BJ (cell line): Measurements from ENCODE around the gene GON4L. TPM values are rescaled to one million over a fixed set of nuclear protein-coding genes. Genes with fewer than 3 reads are reported as not detected.
"Not testable (repeated sequence)": the region's sequence is repeated elsewhere in the genome, so short reads cannot be mapped to it uniquely, and the experiment has no call there.

Source experiments
- CTCF ChIA-PET: fragments of 350-600 bp; formaldehyde crosslinking; extraction: SDS; loops from one replicate; lab custom pipeline; 2021; ENCODE audit warnings: antibody characterized with exemption, inconsistent platforms; lab: Yijun Ruan, JAX
- POLR2A ChIA-PET: fragments of 300-600 bp; sonication (Branson Sonifier 250); formaldehyde crosslinking; extraction: SDS; loops from one replicate; lab custom pipeline; 2021; ENCODE audit warnings: antibody characterized with exemption; lab: Charles Lee
- DNase-seq: peaks from one replicate; pipeline ENCODE4 v3.0.0-alpha.2; 2011; ENCODE audit warnings: low read depth
- H3K27me3 ChIP-seq: 2 replicates; pipeline ENCODE4 v1.6.0; 2011; ENCODE audit warnings: low read length; ENCODE audit not compliant: control insufficient read depth, insufficient read depth
- H3K36me3 ChIP-seq: 2 replicates; pipeline ENCODE4 v1.5.1; 2011; ENCODE audit warnings: low read length; ENCODE audit not compliant: control insufficient read depth, insufficient read depth
- H3K4me3 ChIP-seq: 2 replicates; pipeline ENCODE4 v1.5.1; 2011; ENCODE audit warnings: low read depth, mild to moderate bottlenecking, control low read depth, low read length
- CTCF ChIP-seq: IDR thresholded peaks from 2 replicates; pipeline ENCODE4 v1.5.1; 2011; ENCODE audit warnings: low read depth, mild to moderate bottlenecking, control low read depth, inconsistent platforms, low read length, moderate library complexity; ENCODE audit not compliant: insufficient read depth
- polyA plus RNA-seq: library from polyadenylated mRNA; depleted of rRNA; stranded (reverse); fragments of >200 nt; gene quantifications from 2 replicates; pipeline ENCODE4 v1.2.3, GENCODE V29; 2011

GON4L gene
- polyA plus RNA-seq, 1 experiment = 18.3 TPM

- POLR2A ChIA-PET = interaction anchor here (0.6 kb wide), 1 partner anchor 63 kb away, joined by 3 read pairs; no protein-coding TSS in a partner anchor
- H3K36me3 ChIP-seq = peaks cover 4% of the 10 kb centered on the region
- no peak for DNase-seq
- peak; percentile 75 for TF ChIP-seq CTCF
- H3K27me3 ChIP-seq = no peaks in the 10 kb centered on the region
- CTCF ChIA-PET = interaction anchor here (0.7 to 2.9 kb wide), 11 partner anchors 10 to 479 kb away, joined by 3 to 14 read pairs (median 4); no protein-coding TSS in a partner anchor
- no peak overlapping the region for H3K4me3 ChIP-seq
Observed at GRCh38 chr1:155729031-155729898, 127.7 kb downstream of the GON4L start.

GRCh38 chr1:155725142-155725541 lies 131.9 kb downstream of the GON4L start:
- Histone ChIP-seq H3K4me3 (no peak overlapping the region), H3K27me3 (no peaks in the 10 kb centered on the region), H3K36me3 (peaks cover 3% of the 10 kb centered on the region)
- POLR2A ChIA-PET = no interaction called here
- TF ChIP-seq CTCF = no peak
- CTCF ChIA-PET = interaction anchor here (0.6 to 1.2 kb wide), 5 partner anchors 8 to 474 kb away, joined by 3 to 4 read pairs (median 3); no protein-coding TSS in a partner anchor
- no peak for DNase-seq

- H3K36me3 ChIP-seq = no peaks in the 10 kb centered on the region; the same call in 1 of the 2 replicates
- no peak for TF ChIP-seq CTCF
- no peaks in the 10 kb centered on the region for H3K27me3 ChIP-seq
- H3K4me3 ChIP-seq = no peak overlapping the region
- ChIA-PET POLR2A (no interaction called here), CTCF (interaction anchor here (2.3 kb wide), 1 partner anchor 9 kb away, joined by 8 read pairs; no protein-coding TSS in a partner anchor)
- DNase-seq = no peak
Observed at GRCh38 chr1:155719703-155720102, 137.3 kb downstream of the GON4L start.

GRCh38 chr1:155718524-155719115 lies 138.4 kb downstream of the GON4L start:
- H3K4me3 ChIP-seq, POLR2A ChIA-PET, H3K27me3 ChIP-seq, DNase-seq, H3K36me3 ChIP-seq: not testable (repeated sequence)
- CTCF ChIA-PET = interaction anchor here (2.3 kb wide), 1 partner anchor 10 kb away, joined by 8 read pairs; no protein-coding TSS in a partner anchor

GRCh38 chr1:155717041-155717440 lies 140.0 kb downstream of the GON4L start:
- ChIA-PET CTCF (interaction anchor here (0.8 kb wide), 1 partner anchor 8 kb away, joined by 3 read pairs; no protein-coding TSS in a partner anchor), POLR2A (no interaction called here)
- DNase-seq = no peak
- Histone ChIP-seq H3K4me3 (no peak overlapping the region), H3K27me3 (no peaks in the 10 kb centered on the region), H3K36me3 (no peaks in the 10 kb centered on the region; the same call in 1 of the 2 replicates)
- TF ChIP-seq CTCF = no peak
